ENCODE results near the gene PPID. TPM values are rescaled to one million over a fixed set of nuclear protein-coding genes. Genes with fewer than 3 reads are reported as not detected.

Gene PPID
- total and polyA plus RNA-seq, 2 of the 13 experiments (the other 11 are each of a cell fraction or from before 2014, with no cell fraction given) = 15.4 to 63.4 TPM

DNA sequence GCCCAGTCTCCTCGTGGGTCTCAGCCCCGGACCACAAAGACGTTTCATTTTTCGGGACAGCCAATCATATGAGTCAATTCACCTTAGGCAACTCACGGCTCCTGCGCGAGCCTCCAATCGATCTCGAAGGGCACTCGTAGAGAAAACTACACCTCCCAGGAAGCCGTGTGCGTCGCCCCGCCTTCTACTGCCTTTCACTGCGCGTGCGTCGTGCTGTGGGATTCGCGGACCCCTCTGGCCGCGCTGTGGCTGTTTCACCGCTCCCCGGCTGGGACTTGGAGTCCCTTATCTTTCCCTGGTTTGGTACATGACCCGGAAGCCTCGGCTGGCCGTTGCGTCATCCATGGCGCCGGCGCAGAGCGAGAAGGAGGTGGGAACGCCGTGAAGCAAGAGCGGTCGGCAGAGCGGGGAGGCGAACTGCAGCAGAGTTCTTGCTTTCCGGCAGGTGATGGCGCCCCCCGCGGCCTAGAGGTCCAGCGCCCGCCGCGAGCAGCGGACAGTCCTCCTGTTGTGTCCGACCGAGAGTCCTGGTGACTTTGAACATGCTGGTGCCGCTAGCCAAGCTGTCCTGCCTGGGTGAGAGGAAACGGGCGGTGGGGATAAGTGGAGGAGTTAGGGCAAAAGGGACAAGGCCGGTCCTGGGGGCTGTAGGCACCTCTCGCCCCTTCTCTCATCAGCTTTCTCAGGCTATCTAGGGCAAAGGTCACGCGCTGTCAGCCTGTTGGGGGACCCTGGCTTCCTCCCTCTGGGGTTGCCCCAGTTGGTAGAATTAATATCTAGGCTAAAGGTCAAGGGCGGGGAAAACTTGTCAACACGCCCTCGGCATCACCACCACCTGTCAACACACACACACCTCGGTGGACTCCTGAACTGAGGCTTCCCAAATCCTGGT, 51.0 kb downstream of the PPID start, which contains the start of gene ETFDH (continued):
- TF ChIP-seq ZSCAN29 (CRISPR knock-in tag; conservative IDR thresholded peaks at IDR 0.05) (no peak), CAMTA2 (CRISPR knock-in tag; IDR thresholded peaks at IDR 0.05; ENCODE audit: borderline replicate concordance) (no peak; the same call in 1 of the 2 replicates), BORCS8-MEF2B (CRISPR knock-in tag; IDR thresholded peaks at IDR 0.05) (0 out of 2 replicates have a peak, but pooled peaks have one; percentile 79), ZFP62 (CRISPR knock-in tag; IDR thresholded peaks at IDR 0.05) (0 out of 2 replicates have a peak, but pooled peaks have one; percentile 2), TP53 (CRISPR knock-in tag; conservative IDR thresholded peaks at IDR 0.05) (peak; percentile 85; the same call in 1 of the 2 replicates), AHR (CRISPR knock-in tag; IDR thresholded peaks at IDR 0.05) (peak; percentile 93; the same call in 1 of the 2 replicates), MYNN (CRISPR knock-in tag; IDR thresholded peaks at IDR 0.05; ENCODE audit: low read depth) (no peak; the same call in 1 of the 2 replicates), ZNF292 (CRISPR knock-in tag; IDR thresholded peaks at IDR 0.05; ENCODE audit: borderline replicate concordance, low read depth) (peak; percentile 74), ATF1 (CRISPR knock-in tag; IDR thresholded peaks at IDR 0.05) (peak; percentile 91), FIP1L1 (IDR thresholded peaks at IDR 0.05; ENCODE audit: borderline replicate concordance, insufficient read depth, low read depth, low read length) (no peak), ZNF782 (CRISPR knock-in tag; IDR thresholded peaks at IDR 0.05; ENCODE audit: borderline replicate concordance) (no peak; the same call in 1 of the 2 replicates), ATRX (CRISPR knock-in tag; IDR thresholded peaks at IDR 0.05; ENCODE audit: borderline replicate concordance) (no peak), LCORL (IDR thresholded peaks at IDR 0.05) (no peak), LCORL (CRISPR knock-in tag; IDR thresholded peaks at IDR 0.05) (peak; percentile 78; the same call in 1 of the 2 replicates), SRF (IDR thresholded peaks at IDR 0.05; ENCODE audit: low read depth, low read length) (0 out of 2 replicates have a peak, but pooled peaks have one; percentile 37), ZNF570 (CRISPR knock-in tag; IDR thresholded peaks at IDR 0.05; ENCODE audit: borderline replicate concordance) (no peak), HNF4G (IDR thresholded peaks at IDR 0.05; ENCODE audit: borderline replicate concordance, low read depth, low read length) (peak; percentile 46; the same call in 1 of the 2 replicates), HNF4G (CRISPR knock-in tag; IDR thresholded peaks at IDR 0.05; ENCODE audit: borderline replicate concordance, low read depth) (peak; percentile 84; the same call in 1 of the 2 replicates), CBX5 (CRISPR knock-in tag; IDR thresholded peaks at IDR 0.05; ENCODE audit: borderline replicate concordance) (peak; percentile 82; the same call in 1 of the 2 replicates), POGZ (CRISPR knock-in tag; IDR thresholded peaks at IDR 0.05) (peak; percentile 100), CBX1 (IDR thresholded peaks at IDR 0.05; ENCODE audit: low read depth) (peak; percentile 79), ZNF496 (CRISPR knock-in tag; IDR thresholded peaks at IDR 0.05; ENCODE audit: insufficient replicate concordance) (no peak)
- TF ChIP-seq, protein P1, sequence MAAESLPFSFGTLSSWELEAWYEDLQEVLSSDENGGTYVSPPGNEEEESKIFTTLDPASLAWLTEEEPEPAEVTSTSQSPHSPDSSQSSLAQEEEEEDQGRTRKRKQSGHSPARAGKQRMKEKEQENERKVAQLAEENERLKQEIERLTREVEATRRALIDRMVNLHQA (CRISPR knock-in tag; IDR thresholded peaks at IDR 0.05) = no peak
- TF ChIP-seq, protein P2, sequence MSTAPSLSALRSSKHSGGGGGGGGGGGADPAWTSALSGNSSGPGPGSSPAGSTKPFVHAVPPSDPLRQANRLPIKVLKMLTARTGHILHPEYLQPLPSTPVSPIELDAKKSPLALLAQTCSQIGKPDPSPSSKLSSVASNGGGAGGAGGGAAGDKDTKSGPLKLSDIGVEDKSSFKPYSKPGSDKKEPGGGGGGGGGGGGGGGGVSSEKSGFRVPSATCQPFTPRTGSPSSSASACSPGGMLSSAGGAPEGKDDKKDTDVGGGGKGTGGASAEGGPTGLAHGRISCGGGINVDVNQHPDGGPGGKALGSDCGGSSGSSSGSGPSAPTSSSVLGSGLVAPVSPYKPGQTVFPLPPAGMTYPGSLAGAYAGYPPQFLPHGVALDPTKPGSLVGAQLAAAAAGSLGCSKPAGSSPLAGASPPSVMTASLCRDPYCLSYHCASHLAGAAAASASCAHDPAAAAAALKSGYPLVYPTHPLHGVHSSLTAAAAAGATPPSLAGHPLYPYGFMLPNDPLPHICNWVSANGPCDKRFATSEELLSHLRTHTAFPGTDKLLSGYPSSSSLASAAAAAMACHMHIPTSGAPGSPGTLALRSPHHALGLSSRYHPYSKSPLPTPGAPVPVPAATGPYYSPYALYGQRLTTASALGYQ (CRISPR knock-in tag; IDR thresholded peaks at IDR 0.05) = peak; percentile 68; the same call in 1 of the 2 replicates
- TF ChIP-seq, protein P3, sequence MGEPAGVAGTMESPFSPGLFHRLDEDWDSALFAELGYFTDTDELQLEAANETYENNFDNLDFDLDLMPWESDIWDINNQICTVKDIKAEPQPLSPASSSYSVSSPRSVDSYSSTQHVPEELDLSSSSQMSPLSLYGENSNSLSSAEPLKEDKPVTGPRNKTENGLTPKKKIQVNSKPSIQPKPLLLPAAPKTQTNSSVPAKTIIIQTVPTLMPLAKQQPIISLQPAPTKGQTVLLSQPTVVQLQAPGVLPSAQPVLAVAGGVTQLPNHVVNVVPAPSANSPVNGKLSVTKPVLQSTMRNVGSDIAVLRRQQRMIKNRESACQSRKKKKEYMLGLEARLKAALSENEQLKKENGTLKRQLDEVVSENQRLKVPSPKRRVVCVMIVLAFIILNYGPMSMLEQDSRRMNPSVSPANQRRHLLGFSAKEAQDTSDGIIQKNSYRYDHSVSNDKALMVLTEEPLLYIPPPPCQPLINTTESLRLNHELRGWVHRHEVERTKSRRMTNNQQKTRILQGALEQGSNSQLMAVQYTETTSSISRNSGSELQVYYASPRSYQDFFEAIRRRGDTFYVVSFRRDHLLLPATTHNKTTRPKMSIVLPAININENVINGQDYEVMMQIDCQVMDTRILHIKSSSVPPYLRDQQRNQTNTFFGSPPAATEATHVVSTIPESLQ (CRISPR knock-in tag; conservative IDR thresholded peaks at IDR 0.05) = no peak

Data from HepG2 (cell line).